ENCODE results near the gene HDAC11.
A peak's percentile ranks its signal among the peaks of the same experiment; 100 is the strongest.

HDAC11 gene

GRCh38 chr3:13544951-13545651 is 65.0 kb downstream of the HDAC11 start:
- no peak for DNase-seq

- DNase-seq: no peak
Observed at GRCh38 chr3:13545952-13546454, 65.9 kb downstream of the HDAC11 start.

GRCh38 chr3:13546667-13547171 is 66.6 kb downstream of the HDAC11 start:
- DNase-seq: peak; percentile 92

GRCh38 chr3:13547591-13548371 is 67.7 kb downstream of the HDAC11 start:
- DNase-seq: no peak

- peak; percentile 72 for DNase-seq
Observed at GRCh38 chr3:13548696-13549622, 68.9 kb downstream of the HDAC11 start, which contains the start of gene FBLN2. FBLN2 (plus strand) TSS chr3:13549125; CDS start chr3:13570356, 21,231 bp downstream.

- DNase-seq: no peak
Observed at GRCh38 chr3:13549623-13550422, 69.7 kb downstream of the HDAC11 start.

GRCh38 chr3:13550423-13550690 is 70.3 kb downstream of the HDAC11 start:
- DNase-seq: no peak

- no peak for DNase-seq
Observed at GRCh38 chr3:13550791-13551360, 70.8 kb downstream of the HDAC11 start.

GRCh38 chr3:13552857-13553652 is 72.9 kb downstream of the HDAC11 start:
- DNase-seq: no peak

- no peak for DNase-seq
Observed at GRCh38 chr3:13553686-13554085, 73.6 kb downstream of the HDAC11 start.

- peak; percentile 73 for DNase-seq
Observed at GRCh38 chr3:13555753-13556152, 75.6 kb downstream of the HDAC11 start.

Data from fibroblast of skin of back (primary cell).